Epithelial cell of esophagus (primary cell): ENCODE measurements around the gene GRK2.

ENCODE experiments used
- DNase-seq: peaks from one replicate; pipeline ENCODE4 v3.0.0; 2010; ENCODE audit warnings: low read depth
- H3K4me3 ChIP-seq: 2 replicates; pipeline ENCODE4 v1.5.1; 2011; ENCODE audit warnings: mild to moderate bottlenecking, low read length, control low read depth
- TF ChIP-seq, protein P1 (sequence below): IDR thresholded peaks from 2 replicates; pipeline ENCODE4 v1.5.1; 2011; ENCODE audit warnings: low read depth, mild to moderate bottlenecking, low read length, control low read depth, inconsistent platforms; ENCODE audit not compliant: insufficient read depth; ENCODE audit errors: missing control alignments

The GRK2 gene

GRCh38 chr11:67261946-67262681 lies 4.2 kb upstream of the GRK2 start:
- DNase-seq, result no peak
- TF ChIP-seq, protein P1, sequence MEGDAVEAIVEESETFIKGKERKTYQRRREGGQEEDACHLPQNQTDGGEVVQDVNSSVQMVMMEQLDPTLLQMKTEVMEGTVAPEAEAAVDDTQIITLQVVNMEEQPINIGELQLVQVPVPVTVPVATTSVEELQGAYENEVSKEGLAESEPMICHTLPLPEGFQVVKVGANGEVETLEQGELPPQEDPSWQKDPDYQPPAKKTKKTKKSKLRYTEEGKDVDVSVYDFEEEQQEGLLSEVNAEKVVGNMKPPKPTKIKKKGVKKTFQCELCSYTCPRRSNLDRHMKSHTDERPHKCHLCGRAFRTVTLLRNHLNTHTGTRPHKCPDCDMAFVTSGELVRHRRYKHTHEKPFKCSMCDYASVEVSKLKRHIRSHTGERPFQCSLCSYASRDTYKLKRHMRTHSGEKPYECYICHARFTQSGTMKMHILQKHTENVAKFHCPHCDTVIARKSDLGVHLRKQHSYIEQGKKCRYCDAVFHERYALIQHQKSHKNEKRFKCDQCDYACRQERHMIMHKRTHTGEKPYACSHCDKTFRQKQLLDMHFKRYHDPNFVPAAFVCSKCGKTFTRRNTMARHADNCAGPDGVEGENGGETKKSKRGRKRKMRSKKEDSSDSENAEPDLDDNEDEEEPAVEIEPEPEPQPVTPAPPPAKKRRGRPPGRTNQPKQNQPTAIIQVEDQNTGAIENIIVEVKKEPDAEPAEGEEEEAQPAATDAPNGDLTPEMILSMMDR, result no peak
- H3K4me3 ChIP-seq, result no peak overlapping the region

DNA sequence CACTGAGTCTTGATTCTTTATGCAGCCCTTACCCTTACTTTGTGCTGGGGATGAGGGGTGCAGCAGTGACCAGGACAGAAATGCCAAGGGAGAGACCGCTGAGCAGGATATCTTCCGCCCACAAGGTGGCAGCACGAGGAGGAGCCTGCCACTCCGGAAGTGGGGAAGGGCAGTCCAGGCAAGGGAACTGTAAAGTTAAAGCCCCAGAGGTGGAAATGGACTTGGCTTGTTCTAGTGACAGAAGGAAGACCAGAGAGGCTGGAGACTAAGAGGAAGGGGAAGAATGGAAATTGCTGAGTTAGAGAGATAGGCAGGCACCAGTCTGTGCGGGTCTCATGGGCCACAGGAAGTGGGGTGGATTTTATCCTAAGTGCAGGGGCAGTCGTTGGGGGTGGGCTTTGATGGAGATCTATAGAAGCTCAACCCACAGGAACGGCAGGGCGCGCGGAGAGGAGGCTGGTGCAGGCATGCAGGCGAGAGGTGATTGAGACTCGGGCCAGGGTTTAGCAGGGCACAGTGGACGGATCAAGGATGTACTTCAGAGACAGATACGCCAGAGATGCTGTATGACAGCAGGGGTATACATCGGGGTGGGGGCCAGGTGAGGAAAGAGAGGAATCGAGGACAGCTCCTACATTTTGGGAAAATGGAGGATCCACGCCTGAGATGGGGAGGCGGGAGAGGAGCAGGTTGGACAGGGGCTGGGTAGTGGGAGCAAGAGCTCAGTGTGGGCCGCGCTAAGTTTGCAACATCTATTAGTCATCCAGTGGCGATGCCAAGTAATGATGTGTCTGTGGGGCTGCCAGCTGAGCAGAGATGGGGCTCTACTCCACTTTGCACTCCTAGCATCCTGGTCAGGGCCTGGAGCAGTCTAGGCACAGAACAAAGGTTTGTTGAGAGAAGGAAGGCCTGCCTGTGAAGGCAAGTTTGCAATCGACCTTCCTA lies 3.3 kb upstream of the GRK2 start:
- TF ChIP-seq, protein P1, result peak; percentile 88
- no peak overlapping the region for H3K4me3 ChIP-seq
- DNase-seq, result peak; percentile 92

- DNase-seq, result no peak
- no peak overlapping the region for H3K4me3 ChIP-seq
- TF ChIP-seq, protein P1, result no peak
Observed at GRCh38 chr11:67264260-67264659, 2.0 kb upstream of the GRK2 start.

DNA sequence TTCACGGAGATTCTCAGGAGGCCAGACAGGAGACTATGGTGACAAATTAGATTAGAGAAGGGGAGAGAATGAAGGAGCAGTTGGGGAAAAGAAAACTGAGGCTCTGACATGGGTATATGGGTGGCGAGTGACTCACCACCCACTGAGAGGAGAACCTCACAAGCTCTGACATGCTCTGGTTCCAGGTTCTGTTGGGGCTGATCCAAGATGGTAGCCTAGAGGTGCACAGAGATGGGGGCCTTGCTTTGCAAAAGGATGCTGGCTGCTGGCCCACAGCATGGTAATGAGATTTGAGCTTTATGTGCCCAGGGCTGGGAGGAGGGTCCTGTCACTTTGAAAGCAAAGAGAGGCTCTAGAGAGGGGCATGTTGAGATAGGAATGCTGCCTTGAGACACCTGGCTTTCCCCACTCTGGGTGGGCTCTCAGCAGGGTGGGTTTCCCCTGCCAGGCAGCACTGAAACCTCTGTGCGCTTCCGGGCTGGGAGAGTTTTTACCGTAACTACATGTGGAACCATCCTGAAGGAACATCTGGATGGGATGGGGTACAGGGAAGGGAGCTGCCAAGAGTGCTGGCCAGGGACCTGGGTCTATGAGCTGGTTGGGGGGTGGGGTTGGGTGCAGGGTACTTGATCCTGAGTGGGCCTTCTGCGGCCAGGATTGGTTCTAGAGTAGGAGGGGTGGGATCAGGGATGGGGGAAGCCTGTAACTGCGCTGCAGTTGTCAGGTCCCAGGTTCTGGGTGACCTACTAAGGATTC lies 1.2 kb upstream of the GRK2 start:
- DNase-seq, result peak; percentile 86
- H3K4me3 ChIP-seq, result no peak overlapping the region
- TF ChIP-seq, protein P1, result no peak

DNA sequence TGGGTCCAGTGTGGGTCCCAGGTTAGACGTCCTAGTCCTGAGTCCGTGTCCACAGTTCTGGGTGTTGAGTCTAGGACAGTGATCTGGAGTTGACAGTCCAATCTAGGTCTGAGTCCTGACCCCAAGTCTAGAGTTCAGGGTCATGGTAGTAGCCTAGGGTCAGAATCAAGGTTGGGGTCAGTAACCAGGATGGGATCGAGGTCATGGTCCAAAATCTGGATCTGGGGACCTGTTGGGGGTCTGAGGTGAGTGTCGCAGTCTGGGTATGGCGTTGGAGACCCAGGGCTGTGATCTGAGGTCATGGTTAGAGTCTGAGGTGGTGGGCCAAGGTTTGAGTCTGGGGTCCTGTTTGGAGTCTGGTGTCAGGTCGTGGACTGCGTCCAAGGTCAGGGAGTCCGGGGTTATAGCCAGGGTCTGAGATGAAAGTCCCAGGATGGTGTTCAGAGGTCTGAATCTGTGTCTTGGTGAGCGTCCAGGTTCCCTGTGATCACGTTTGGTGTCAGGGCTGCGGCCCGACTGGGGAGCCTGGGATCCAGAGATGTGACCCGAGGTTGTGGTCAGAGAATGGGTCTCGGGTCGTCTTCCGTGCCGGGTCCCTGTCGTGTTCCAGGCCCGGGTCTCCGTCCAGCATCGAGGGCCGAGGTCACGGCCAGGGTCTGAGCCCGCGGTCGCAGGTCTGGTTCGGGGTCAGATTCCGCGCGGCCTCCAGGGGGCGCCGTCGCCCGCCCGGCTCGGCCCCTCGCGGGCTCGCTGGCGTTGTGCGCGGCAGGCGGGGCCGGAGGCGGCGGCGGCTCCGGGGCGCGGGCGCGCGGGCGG lies 432 bp upstream of the GRK2 start:
- peak overlapping the region; percentile 33 for H3K4me3 ChIP-seq

More for the DNA sequence above, 432 bp upstream of the GRK2 start:
- TF ChIP-seq, protein P1, result peak; percentile 49
- peak; percentile 57 for DNase-seq
